ENCODE measurements around the gene ACTL7B.

The ACTL7B gene

DNA sequence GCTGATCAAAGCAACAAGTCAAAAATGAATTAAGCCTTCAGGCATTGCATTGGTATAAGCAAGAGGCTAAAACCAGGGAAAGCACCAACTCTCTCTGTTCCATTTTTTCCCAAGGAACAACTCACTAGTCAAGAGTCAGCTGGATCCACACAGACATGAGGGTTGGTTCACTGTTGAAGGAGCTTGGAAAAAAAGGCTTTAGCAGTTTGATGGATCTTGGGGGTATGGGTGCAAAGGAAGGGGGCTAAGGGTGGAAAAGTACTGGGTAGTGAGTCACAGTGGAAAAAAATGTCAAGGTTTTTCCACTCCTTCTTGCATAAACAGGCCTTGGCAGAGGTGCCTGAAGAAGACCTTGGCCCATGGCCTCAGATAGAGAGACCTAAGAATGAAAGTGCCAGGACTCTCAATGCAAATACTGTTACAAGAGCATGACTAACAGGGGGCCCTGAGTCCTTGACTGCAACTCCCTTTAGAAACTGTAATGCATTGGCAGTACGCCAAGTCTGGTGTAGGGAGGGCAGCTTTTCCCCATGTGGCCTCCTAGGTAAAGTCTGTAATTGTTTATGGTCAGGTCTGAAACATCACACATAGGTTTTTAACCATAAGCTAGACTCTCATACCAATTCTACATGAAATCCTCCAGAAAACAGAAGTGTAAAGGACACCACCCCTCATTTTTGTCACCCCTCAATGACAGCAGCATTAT lies 30.0 kb upstream of the ACTL7B start:
- TF ChIP-seq, protein P1, sequence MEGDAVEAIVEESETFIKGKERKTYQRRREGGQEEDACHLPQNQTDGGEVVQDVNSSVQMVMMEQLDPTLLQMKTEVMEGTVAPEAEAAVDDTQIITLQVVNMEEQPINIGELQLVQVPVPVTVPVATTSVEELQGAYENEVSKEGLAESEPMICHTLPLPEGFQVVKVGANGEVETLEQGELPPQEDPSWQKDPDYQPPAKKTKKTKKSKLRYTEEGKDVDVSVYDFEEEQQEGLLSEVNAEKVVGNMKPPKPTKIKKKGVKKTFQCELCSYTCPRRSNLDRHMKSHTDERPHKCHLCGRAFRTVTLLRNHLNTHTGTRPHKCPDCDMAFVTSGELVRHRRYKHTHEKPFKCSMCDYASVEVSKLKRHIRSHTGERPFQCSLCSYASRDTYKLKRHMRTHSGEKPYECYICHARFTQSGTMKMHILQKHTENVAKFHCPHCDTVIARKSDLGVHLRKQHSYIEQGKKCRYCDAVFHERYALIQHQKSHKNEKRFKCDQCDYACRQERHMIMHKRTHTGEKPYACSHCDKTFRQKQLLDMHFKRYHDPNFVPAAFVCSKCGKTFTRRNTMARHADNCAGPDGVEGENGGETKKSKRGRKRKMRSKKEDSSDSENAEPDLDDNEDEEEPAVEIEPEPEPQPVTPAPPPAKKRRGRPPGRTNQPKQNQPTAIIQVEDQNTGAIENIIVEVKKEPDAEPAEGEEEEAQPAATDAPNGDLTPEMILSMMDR (IDR thresholded peaks at IDR 0.05; ENCODE audit: low read depth, low read length, poor library complexity, severe bottlenecking), result no peak
- TF ChIP-seq EZH2phosphoT487 (IDR thresholded peaks at IDR 0.05; ENCODE audit: borderline replicate concordance, low read length), result no peak
- no peaks in the 10 kb centered on the region for H4K20me1 ChIP-seq (ENCODE audit: control insufficient read depth, insufficient read depth, low read depth, low read length)
- no peaks in the 10 kb centered on the region for H3K9me2 ChIP-seq (replicated peaks; ENCODE audit: control insufficient read depth, low read length)
- no peaks in the 10 kb centered on the region for H3K79me2 ChIP-seq (ENCODE audit: control insufficient read depth, low read length)
- peaks cover 8% of the 10 kb centered on the region for H3K4me1 ChIP-seq (ENCODE audit: control insufficient read depth, low read length)
- H3K9me3 ChIP-seq (ENCODE audit: control insufficient read depth, insufficient read depth, low read length), result no peaks in the 10 kb centered on the region
- H3K4me2 ChIP-seq (ENCODE audit: low read length), result no peak overlapping the region
- H3K27me3 ChIP-seq (ENCODE audit: control insufficient read depth, low read length), result no peaks in the 10 kb centered on the region
- H3F3A ChIP-seq (ENCODE audit: control insufficient read depth, insufficient read depth), result no peaks in the 10 kb centered on the region
- H3K36me3 ChIP-seq (ENCODE audit: control insufficient read depth, low read length), result peaks cover 57% of the 10 kb centered on the region
- no peak overlapping the region for H3K27ac ChIP-seq (ENCODE audit: low read depth, low read length)
- H3K4me3 ChIP-seq (ENCODE audit: low read length), result no peak overlapping the region

DNA sequence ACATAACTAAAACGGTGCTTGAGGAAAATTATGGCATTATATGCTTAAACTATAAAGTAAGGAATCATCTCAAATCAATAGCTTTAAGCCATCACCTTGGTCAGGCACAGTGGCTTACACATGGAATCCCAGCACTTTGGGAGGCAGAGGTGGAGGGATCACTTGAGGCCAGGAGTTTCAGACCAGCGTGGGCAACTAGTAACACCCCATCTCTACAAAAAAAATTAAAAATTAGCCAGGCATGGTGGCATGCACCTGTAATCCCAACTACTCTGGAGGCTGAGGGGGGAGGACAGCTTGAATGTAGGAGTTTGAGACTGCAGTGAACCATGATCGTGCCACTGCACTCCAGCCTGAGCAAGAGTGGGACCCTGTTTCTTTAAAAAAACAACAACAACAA lies 28.9 kb upstream of the ACTL7B start:
- Histone ChIP-seq H3K4me1 (ENCODE audit: control insufficient read depth, low read length) (peaks cover 8% of the 10 kb centered on the region), H3K9me2 (replicated peaks; ENCODE audit: control insufficient read depth, low read length) (no peaks in the 10 kb centered on the region), H3K4me2 (ENCODE audit: low read length) (no peak overlapping the region), H3K27me3 (ENCODE audit: control insufficient read depth, low read length) (no peaks in the 10 kb centered on the region), H3K36me3 (ENCODE audit: control insufficient read depth, low read length) (peaks cover 60% of the 10 kb centered on the region), H3K27ac (ENCODE audit: low read depth, low read length) (no peak overlapping the region), H4K20me1 (ENCODE audit: control insufficient read depth, insufficient read depth, low read depth, low read length) (no peaks in the 10 kb centered on the region), H3K79me2 (ENCODE audit: control insufficient read depth, low read length) (no peaks in the 10 kb centered on the region), H3F3A (ENCODE audit: control insufficient read depth, insufficient read depth) (no peaks in the 10 kb centered on the region), H3K9me3 (ENCODE audit: control insufficient read depth, insufficient read depth, low read length) (no peaks in the 10 kb centered on the region), H3K4me3 (ENCODE audit: low read length) (no peak overlapping the region)
- no peak for TF ChIP-seq EZH2phosphoT487 (IDR thresholded peaks at IDR 0.05; ENCODE audit: borderline replicate concordance, low read length)
- TF ChIP-seq, protein P1 (IDR thresholded peaks at IDR 0.05; ENCODE audit: low read depth, low read length, poor library complexity, severe bottlenecking), result no peak

DNA sequence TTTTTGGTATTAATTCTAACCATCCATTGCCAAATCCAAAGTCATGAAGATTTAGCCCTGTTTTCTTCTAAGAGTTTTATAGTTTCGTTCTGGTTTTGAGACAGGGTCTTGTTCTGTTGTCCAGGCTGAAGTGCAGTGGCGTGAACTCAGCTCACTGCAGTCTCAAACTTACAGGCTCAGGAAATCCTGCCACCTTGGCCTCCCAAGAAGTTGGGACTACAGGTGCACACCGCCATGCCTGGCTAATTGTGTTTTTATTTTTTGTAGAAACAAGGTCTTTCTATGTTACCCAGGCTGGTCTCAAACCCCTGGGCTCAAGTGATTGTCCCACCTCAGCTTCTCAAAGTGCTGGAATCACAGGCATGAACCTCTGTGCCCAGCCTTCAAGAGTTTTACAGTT lies 27.3 kb upstream of the ACTL7B start:
- Histone ChIP-seq H3K27me3 (ENCODE audit: control insufficient read depth, low read length) (no peaks in the 10 kb centered on the region), H3F3A (ENCODE audit: control insufficient read depth, insufficient read depth) (no peaks in the 10 kb centered on the region), H3K27ac (ENCODE audit: low read depth, low read length) (no peak overlapping the region), H3K36me3 (ENCODE audit: control insufficient read depth, low read length) (peaks cover 62% of the 10 kb centered on the region), H3K4me3 (ENCODE audit: low read length) (no peak overlapping the region), H3K9me2 (replicated peaks; ENCODE audit: control insufficient read depth, low read length) (no peaks in the 10 kb centered on the region), H3K9me3 (ENCODE audit: control insufficient read depth, insufficient read depth, low read length) (no peaks in the 10 kb centered on the region), H4K20me1 (ENCODE audit: control insufficient read depth, insufficient read depth, low read depth, low read length) (no peaks in the 10 kb centered on the region), H3K4me2 (ENCODE audit: low read length) (no peak overlapping the region), H3K79me2 (ENCODE audit: control insufficient read depth, low read length) (no peaks in the 10 kb centered on the region), H3K4me1 (ENCODE audit: control insufficient read depth, low read length) (peaks cover 8% of the 10 kb centered on the region)
- TF ChIP-seq, protein P1 (IDR thresholded peaks at IDR 0.05; ENCODE audit: low read depth, low read length, poor library complexity, severe bottlenecking), result no peak
- TF ChIP-seq EZH2phosphoT487 (IDR thresholded peaks at IDR 0.05; ENCODE audit: borderline replicate concordance, low read length), result no peak
